HG02588 (cell line): Measurements from ENCODE around the gene SETBP1.

Experiments
- ATAC-seq: cut with Tn5 transposase; IDR thresholded peaks from one replicate; pipeline ENCODE4 v1.9.1; 2021; ENCODE audit warnings: mild to moderate bottlenecking, moderate library complexity; ENCODE audit not compliant: unreplicated experiment

The SETBP1 gene

DNA sequence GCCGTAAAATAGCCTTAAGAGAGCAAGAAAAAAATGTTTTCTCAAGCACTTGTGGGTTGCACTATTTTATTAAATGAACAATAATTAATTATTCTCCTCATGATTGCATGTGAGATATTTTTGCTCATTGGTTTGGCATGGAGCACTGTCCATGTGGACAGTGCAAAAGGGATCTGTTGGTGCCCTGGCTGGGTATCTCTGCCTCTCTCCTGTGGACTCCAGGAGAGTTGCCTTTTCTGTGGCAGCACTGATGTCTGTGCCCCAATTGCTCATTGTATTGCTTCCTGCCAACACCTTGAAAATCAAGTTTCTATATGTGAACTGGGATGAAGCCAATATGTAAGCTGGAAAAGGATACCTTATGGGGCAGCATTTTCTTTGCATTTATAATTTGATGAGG is 131.7 kb downstream of the SETBP1 start:
- ATAC-seq = no peak

DNA sequence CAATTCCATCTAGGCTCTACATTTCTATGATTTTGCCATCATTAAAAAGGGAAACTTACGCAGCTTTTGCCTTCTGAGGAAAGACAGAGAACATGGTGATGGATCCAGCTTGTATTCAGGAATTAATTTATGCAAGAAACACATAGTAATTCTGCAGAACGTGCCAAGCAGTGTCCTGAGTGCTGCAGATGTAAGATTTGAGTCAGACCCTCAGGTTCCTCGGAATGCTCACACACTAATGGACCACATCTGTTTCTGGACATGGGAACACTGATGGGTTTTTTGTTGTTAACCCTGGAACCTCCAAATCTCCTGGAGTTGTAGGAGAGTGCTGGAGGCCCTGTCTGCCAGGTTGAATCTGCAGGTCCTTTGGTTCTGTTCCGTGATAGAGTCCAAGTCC is 132.9 kb downstream of the SETBP1 start:
- ATAC-seq = no peak

DNA sequence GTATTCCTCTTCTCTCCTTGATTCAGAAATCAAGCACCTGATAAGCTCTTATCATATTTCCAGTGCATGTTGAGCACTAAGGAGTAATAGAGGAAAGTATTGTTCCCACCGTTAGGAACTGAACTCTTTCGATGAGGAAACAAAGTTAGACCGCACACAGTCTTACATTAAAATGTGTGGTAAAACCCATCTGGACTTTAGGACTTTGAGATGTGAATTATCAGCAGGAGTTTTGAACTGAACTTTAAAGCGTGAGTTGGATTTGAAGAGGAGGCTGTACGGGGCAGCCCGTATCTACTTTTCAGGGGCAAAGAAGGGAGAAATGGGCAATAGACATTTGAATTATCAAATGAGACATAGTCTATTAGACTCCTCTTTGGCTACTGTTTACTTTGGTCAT is 134.4 kb downstream of the SETBP1 start:
- ATAC-seq = no peak

DNA sequence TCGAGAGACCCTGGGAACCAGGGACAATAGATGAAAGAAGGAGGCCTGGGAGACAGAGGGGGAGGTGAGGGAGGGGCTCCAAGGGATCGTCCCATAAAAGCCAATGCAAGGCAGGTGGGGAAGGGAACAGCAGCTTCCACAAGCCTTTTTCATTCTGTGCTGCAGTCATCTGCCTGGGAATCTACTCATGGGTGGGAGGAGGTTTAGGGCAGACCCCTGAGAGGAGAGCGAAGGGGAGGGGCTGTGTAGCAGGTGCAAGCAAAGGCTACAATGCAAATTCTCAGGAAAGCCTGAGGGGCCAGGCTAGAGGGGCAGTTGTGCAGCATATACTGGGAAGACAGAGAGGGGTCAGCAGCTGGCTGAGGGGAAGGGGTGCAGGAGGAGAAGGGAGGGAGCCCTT is 135.4 kb downstream of the SETBP1 start:
- no peak for ATAC-seq

DNA sequence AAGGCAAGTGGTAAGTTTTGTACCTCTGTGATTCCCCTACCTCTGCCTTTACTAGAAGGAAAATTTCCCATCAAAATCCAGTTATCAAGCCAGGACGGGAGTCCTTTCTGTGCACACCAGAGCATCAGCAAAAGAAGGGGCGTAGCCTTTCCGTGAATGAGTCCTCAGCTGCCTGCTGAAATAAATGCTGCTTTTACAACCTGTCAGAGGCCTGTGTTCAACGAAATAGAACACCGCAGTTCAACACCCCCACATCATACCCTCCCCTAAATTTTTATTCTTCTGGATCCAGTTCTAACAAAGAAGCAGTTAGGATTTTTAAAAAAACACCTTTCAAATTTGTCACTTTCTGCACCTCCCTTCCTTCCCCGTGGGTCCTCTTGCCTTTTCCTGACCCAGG is 135.8 kb downstream of the SETBP1 start:
- no peak for ATAC-seq

DNA sequence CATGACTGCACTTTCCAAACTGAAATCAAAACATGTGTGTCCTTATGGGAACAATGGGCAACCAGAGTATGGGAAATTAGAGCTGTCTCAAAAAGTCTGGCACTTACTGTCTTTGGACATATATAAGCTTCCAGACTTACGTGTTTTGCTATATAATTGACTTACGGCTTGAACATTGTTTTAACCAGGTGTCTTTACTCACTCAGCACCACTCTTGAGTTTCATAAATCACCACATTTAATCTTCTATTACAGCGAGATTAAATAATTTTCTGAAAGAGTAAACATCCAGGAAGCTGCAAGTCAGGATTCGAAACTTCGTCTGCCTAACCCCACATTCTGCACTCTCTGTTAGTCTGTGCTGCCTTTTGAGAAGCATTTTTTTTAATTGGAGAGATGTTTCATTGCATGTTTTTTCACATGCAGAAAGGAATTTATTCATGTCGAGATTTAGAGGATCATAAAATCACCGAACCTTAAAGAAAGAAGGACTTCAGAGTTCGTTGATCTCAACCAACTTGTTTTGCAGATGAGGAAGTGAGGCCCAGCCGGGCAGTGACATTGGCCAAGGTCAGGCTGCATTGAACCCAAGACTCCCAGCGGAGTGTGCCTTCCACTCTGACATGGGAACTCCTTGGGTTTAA is 137.3 kb downstream of the SETBP1 start:
- ATAC-seq = no peak

DNA sequence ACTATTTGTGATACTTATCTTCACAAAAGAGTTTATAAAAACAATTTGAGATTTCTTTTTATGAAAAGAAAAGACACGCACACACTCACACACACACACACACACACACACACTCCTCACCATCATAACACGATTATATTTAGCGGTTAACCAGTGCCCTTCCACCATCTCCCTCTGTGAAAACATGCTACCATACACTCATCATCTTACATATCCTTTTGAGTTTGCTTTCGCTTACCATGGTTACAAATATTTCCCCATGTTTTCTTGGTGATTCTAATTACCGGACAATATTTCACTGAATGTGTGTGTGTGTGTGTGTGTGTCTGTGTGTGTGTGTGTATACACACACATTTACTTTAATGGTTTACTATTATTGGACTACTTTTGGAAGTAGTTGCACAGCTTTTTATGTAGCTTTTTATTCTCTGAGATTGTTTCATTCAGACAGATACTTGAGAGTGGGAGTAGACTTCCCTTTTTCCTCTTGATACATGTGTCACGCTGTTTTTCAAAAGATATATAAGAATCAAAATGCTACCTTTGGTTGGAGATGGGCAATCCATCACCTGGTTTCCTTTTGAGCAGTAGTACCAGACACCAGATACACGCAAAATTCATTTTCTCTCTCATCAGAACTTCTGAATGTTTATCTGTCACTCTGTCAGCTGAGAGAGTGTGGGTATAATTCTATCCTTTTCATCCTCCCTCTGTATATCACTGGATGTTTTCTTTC is 138.1 kb downstream of the SETBP1 start:
- ATAC-seq = no peak

DNA sequence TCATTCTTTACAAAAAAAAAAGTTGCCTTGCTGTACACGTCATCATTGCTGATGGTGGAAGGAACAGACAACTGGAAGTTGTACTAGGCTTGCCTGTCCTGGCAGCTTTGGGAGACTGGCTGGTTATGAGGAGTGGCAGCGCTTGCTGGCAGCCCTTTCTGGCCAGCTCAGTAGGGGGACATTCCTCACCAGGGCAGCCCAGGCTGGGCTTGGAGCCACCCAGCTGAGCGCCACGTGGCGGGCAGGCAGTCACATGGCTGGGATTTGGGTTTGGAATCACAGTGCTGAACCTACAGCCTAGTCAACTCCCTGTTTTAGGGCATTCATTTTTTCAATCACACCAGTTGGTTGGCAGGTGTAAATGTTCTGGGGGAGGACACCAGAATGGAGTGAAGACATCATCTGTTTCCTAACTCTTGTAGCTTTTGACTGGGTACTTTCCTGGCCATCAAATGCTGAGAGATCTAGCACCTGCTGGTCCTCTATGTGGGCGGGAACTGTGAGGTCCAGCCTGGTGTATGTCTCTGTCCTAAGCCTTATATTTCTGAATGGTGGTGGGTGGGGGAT is 139.3 kb downstream of the SETBP1 start:
- ATAC-seq = no peak

DNA sequence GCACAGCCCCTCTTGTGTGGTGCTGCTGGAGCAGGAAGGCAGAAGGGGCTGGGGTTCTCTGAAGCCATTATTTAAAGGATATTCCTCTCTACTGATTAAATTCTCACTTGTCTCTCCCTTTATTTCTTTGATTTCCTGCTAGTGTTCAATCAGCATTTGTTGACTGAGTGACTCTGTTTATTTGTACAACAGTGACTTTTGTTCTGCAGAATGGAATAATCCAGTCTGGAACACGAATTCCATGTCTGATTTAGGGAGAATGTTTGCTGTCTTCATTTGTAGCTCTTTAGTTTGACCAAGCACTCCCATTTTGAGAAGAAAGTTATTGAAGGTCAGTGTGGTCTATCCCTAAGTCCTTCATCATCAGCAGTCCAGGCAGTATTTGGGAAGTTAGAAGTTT is 141.2 kb downstream of the SETBP1 start:
- ATAC-seq = no peak

DNA sequence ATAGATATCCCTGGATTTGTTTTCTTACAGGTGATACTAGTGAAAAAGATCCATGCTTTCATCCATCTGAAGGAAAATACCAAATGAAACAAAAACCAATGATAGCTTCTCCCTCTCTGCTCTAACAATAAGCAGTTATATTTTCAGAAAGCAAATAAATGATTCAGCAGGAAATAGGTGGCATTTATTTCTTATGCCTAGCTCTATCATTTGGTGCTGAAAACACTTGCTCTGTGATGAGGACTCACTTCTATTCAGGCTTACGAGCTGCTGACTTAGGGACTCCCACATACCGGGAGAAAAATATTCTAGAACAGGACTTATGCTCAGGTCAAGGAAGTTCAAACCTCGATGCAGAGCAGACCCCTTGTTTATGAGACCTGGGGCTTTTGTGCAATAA is 142.6 kb downstream of the SETBP1 start:
- no peak for ATAC-seq

DNA sequence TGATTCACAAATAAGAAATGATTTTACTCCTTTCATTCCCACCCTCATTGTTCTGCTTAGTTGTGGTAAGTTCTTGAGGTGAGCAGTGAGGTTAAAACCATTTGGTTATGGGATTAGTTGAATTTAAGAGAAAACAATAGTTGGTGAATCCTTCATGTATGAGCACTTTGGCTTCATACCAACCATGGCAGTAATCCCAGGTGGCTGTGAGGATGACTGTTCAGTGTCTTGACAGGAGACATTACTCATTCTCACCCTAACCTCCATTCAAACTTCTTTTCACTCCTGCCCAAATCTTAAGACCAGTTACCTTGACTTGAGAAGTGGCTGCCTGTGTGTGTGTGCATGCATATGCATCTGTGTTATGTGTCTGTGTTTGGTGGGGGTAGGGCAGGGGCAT is 143.1 kb downstream of the SETBP1 start:
- no peak for ATAC-seq

DNA sequence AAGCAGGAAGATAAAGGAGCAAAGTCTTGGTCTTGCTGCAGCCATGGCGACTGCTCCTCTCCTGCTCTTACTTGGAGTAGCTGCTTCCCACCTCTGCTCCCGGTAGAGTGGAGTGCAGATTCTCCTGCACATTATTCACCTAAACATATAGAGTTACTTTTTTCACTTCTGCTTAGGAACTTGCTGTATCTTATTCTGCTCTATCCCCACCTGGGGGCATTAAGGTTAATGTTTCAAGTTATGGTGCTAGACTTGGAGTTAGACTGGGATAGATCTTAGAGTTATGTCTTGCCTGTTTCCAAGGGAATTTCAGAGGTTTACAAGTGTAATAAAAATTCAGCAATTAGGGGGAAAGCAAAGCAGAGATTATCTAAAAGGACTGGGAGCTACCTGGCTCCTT is 144.2 kb downstream of the SETBP1 start:
- ATAC-seq = no peak

DNA sequence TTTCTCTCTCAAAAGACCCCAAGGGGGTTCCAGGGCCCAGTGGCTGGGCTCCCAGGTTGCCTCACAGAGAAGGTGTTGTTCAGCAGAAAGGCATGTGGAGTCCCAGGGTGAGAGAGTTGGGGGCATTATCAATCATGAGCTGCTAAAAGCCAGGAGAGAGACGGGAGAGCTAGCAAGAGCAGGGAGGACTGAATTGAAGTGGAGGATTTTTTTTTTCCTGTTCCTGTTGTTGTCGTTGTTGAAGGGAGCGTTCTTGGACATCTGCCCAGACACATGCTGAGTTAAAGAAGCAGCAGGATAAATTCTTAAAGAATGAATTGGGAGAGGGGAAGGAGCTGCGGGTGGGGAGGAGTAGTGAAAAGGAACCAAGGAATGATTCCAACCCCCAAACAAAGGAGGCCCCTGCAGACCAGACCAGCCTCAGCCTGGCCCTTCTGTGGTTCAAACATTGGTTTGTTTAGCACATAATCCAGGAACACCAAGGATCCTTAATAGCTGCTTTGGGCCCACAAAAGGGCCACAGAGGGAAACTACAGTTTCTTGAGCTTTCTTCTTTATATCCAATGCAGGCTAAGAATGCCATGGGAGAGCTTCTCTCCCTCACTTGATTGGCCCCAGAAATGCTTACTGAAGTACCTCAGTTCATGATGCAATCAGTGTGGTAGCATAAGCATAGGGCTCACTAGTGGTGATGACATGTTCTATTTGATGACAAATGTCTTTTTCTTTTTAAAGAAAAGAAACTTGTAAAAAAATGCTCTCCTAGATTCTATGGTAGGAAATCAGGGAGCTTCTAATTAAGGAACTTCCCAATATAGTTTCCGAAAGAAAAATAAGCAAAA is 146.0 kb downstream of the SETBP1 start:
- no peak for ATAC-seq

DNA sequence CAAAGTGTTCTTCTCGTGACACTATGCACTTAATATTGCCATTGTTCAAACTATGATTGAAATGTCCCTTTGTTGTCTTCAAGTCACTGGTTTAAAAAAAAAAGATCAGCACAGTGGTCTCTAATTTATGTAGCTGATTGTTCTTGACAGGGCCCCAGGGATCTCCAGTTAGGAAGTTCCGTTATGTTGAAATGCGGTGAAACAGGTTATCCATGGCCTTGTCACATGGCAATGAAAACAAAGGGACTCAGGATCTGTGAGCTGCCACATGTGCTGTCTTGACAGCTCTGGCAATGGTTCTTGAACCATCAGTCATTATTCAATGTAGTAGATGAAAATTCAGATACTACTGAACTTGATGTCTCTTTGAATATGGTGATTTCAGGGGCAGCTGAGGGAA is 147.4 kb downstream of the SETBP1 start:
- no peak for ATAC-seq

DNA sequence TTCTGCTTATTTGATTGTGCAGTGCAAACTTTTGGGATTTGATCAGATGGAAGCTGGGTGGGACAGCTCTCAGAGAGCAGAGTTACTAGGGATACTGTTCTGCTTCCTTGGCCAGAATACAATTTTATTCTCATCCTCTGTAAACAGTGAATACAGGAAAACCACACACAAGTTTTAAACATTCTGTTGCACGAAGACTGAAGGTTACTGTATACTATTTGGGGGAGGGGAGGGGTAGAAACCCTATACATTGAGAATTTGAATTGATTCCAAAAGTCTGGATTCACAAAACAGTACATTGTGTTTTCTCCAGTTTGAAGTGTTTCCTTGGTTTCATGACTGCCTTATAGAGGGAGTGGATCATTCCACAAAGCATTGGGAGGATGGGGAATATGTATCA is 149.9 kb downstream of the SETBP1 start:
- ATAC-seq = no peak

DNA sequence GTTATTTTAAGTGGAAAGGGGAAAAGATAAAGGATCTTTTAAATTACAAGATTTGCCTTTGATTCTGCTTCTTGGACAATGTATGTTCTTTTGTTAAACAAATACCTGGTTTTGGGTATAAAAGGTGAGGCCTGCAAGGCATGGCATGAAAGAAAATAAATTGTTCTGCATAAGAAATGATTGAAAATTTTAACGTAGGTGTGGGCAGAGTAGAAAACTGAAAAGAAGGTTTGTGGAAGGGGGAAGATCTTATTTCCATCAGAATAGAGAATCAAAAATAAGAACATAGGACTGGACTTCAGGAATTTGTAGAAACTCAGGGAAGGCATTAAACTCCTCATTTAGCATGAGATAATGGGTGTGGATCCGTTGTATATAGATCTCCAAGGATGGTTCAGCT is 153.1 kb downstream of the SETBP1 start:
- no peak for ATAC-seq

DNA sequence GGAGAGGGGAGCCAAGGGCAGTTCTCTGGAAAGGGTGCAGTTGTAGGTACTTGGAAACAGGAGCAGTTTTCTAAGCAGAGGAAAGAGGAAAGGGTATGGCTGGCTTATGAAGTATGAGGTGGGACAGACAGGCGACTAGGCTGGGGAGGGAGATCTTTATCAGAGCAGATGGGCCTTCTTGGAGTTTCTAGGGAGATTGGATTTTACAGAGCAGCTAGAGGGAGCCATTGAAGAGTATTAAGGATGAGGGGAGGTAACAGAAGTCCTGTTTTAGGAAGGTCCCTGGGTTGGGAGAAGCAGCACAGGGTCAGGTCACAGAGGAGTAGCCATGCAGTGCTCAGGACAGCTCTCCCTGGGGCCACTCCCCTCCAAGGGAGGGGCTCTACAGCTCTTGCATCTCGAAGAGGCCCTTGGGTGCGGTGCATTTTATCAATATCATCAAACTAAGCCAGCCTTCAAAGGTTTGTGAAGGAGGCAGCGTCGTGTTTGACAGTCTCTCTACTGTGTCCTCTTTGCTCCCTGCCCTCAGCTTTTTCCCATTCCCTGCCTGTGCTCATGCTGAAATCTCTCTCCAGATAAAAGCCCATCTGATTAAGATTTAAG is 154.3 kb downstream of the SETBP1 start:
- no peak for ATAC-seq

DNA sequence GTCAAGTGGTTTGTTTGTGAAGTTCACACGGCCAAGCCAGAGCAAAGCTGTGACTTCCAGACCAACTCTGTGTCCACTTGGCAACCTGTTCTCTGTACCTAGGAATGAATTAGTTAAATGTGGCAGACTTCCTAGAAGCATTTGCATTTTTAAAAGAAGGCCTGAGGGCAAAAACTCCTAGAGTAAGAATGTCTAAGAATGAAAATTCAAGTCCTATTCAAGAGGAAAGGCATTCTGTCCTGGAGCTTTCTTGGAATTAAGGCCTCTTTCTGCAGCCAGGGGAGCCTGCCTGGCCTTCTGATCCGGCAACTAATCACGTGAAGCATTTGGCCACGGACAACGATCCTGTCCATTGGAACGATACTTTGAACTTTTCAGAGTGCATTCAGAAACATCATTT is 155.0 kb downstream of the SETBP1 start:
- no peak for ATAC-seq

DNA sequence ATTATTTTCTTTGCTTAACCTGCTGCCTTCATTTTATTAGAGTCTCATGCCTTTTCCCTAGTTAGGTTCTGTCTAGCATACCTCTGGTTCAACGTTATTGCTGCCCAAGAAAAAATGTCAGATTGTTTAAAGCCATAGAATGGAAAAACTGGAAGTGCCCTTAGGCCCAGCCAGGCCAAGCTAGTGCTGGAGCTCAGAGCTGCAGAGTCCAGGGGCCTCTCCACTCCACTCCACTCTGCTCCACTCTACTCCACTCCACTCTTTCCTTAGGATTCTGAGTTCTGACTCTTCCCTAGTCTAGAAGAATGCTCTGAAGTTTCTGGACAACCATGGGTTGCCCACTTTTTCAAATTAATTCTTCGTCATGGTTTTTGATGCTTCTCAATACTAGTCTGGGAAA is 155.6 kb downstream of the SETBP1 start:
- no peak for ATAC-seq

DNA sequence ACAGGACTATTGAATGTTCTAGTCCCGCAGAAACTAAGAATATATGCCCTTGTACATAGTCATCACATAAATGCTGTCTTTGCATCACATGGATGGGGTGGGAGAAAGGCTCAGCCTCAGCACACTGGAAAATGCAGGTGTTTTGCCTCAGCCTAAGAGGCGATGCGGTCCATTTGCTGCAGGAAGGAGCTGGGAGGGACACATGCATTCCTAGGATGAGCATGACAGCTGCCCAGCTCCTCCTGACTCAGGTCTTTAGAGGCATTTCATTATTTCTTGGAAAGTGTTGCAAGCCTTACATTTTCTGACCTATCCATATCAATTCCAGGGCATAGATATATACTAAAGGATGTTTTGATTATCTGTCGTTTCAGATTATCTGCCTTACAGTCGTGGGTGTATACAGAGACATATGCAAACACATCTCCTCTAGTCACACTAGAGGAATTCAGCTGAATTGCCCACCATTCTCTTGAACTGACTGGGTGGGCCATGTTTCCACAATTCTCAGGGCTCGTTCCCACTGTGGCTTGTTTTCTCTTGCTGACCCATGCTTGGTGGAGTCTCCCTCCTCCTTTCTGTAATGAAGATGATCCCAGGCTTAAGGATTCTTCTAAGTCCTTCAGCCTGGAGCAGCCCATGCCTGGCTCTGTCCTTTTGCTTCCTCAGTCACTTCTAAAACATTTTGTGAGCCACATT is 156.9 kb downstream of the SETBP1 start:
- ATAC-seq = no peak
